ENCODE results near the gene BTRC.

Gene BTRC

GRCh38 chr10:101529207-101529606, 175.2 kb downstream of the BTRC start:
- H3K27me3 ChIP-seq (ENCODE audit: control insufficient read depth, insufficient read depth, low read length): no peaks in the 10 kb centered on the region
- no peak overlapping the region for H3K9ac ChIP-seq (ENCODE audit: low read depth, low read length)
- H3K4me1 ChIP-seq (ENCODE audit: control insufficient read depth, insufficient read depth, low read length): no peaks in the 10 kb centered on the region
- peaks cover 5% of the 10 kb centered on the region for H3K36me3 ChIP-seq (ENCODE audit: insufficient read depth, low read length)
- H3K4me2 ChIP-seq (ENCODE audit: low read length): no peak overlapping the region
- no peaks in the 10 kb centered on the region for H3K9me3 ChIP-seq (replicated peaks; ENCODE audit: low read length)
- H3K4me3 ChIP-seq (ENCODE audit: low read length): no peak overlapping the region

GRCh38 chr10:101529725-101530553, 176.0 kb downstream of the BTRC start:
- H3K4me3 ChIP-seq (ENCODE audit: low read length): no peak overlapping the region
- no peaks in the 10 kb centered on the region for H3K27me3 ChIP-seq (ENCODE audit: control insufficient read depth, insufficient read depth, low read length)
- H3K9me3 ChIP-seq (replicated peaks; ENCODE audit: low read length): no peaks in the 10 kb centered on the region
- no peak overlapping the region for H3K4me2 ChIP-seq (ENCODE audit: low read length)
- no peaks in the 10 kb centered on the region for H3K4me1 ChIP-seq (ENCODE audit: control insufficient read depth, insufficient read depth, low read length)
- H3K36me3 ChIP-seq (ENCODE audit: insufficient read depth, low read length): peaks cover 12% of the 10 kb centered on the region
- no peak overlapping the region for H3K9ac ChIP-seq (ENCODE audit: low read depth, low read length)

GRCh38 chr10:101535949-101536348, 182.0 kb downstream of the BTRC start:
- no peak overlapping the region for H3K4me3 ChIP-seq (ENCODE audit: low read length)

GRCh38 chr10:101536800-101537199, 182.8 kb downstream of the BTRC start:
- no peak overlapping the region for H3K4me3 ChIP-seq (ENCODE audit: low read length)
- H3K9ac ChIP-seq (ENCODE audit: low read depth, low read length): no peak overlapping the region
- peaks cover 15% of the 10 kb centered on the region for H3K36me3 ChIP-seq (ENCODE audit: insufficient read depth, low read length)
- no peaks in the 10 kb centered on the region for H3K9me3 ChIP-seq (replicated peaks; ENCODE audit: low read length)
- H3K27me3 ChIP-seq (ENCODE audit: control insufficient read depth, insufficient read depth, low read length): no peaks in the 10 kb centered on the region
- H3K4me1 ChIP-seq (ENCODE audit: control insufficient read depth, insufficient read depth, low read length): no peaks in the 10 kb centered on the region
- no peak overlapping the region for H3K4me2 ChIP-seq (ENCODE audit: low read length)

More at GRCh38 chr10:101535949-101536348, 182.0 kb downstream of the BTRC start:
- no peak overlapping the region for H3K9ac ChIP-seq (ENCODE audit: low read depth, low read length)
- H3K27me3 ChIP-seq (ENCODE audit: control insufficient read depth, insufficient read depth, low read length): no peaks in the 10 kb centered on the region
- no peak overlapping the region for H3K4me2 ChIP-seq (ENCODE audit: low read length)
- no peaks in the 10 kb centered on the region for H3K4me1 ChIP-seq (ENCODE audit: control insufficient read depth, insufficient read depth, low read length)
- H3K36me3 ChIP-seq (ENCODE audit: insufficient read depth, low read length): peaks cover 15% of the 10 kb centered on the region
- no peaks in the 10 kb centered on the region for H3K9me3 ChIP-seq (replicated peaks; ENCODE audit: low read length)

GRCh38 chr10:101538446-101538845, 184.5 kb downstream of the BTRC start:
- no peak overlapping the region for H3K9ac ChIP-seq (ENCODE audit: low read depth, low read length)
- H3K36me3 ChIP-seq (ENCODE audit: insufficient read depth, low read length): peaks cover 10% of the 10 kb centered on the region
- no peaks in the 10 kb centered on the region for H3K9me3 ChIP-seq (replicated peaks; ENCODE audit: low read length)
- H3K4me3 ChIP-seq (ENCODE audit: low read length): no peak overlapping the region
- H3K27me3 ChIP-seq (ENCODE audit: control insufficient read depth, insufficient read depth, low read length): no peaks in the 10 kb centered on the region
- no peaks in the 10 kb centered on the region for H3K4me1 ChIP-seq (ENCODE audit: control insufficient read depth, insufficient read depth, low read length)
- no peak overlapping the region for H3K4me2 ChIP-seq (ENCODE audit: low read length)

- Histone ChIP-seq H3K9me3 (replicated peaks; ENCODE audit: low read length) (no peaks in the 10 kb centered on the region), H3K36me3 (ENCODE audit: insufficient read depth, low read length) (peaks cover 3% of the 10 kb centered on the region), H3K9ac (ENCODE audit: low read depth, low read length) (no peak overlapping the region), H3K4me2 (ENCODE audit: low read length) (no peak overlapping the region), H3K27me3 (ENCODE audit: control insufficient read depth, insufficient read depth, low read length) (no peaks in the 10 kb centered on the region), H3K4me3 (ENCODE audit: low read length) (no peak overlapping the region), H3K4me1 (ENCODE audit: control insufficient read depth, insufficient read depth, low read length) (no peaks in the 10 kb centered on the region)
Measured at GRCh38 chr10:101545898-101546297, 191.9 kb downstream of the BTRC start.

GRCh38 chr10:101550965-101551364, 197.0 kb downstream of the BTRC start:
- no peak overlapping the region for H3K4me2 ChIP-seq (ENCODE audit: low read length)
- no peaks in the 10 kb centered on the region for H3K9me3 ChIP-seq (replicated peaks; ENCODE audit: low read length)
- peaks cover 22% of the 10 kb centered on the region for H3K36me3 ChIP-seq (ENCODE audit: insufficient read depth, low read length)
- H3K4me1 ChIP-seq (ENCODE audit: control insufficient read depth, insufficient read depth, low read length): no peaks in the 10 kb centered on the region
- H3K27me3 ChIP-seq (ENCODE audit: control insufficient read depth, insufficient read depth, low read length): no peaks in the 10 kb centered on the region
- no peak overlapping the region for H3K4me3 ChIP-seq (ENCODE audit: low read length)
- no peak overlapping the region for H3K9ac ChIP-seq (ENCODE audit: low read depth, low read length)

- H3K36me3 ChIP-seq (ENCODE audit: insufficient read depth, low read length): peaks cover 22% of the 10 kb centered on the region
- no peak overlapping the region for H3K4me2 ChIP-seq (ENCODE audit: low read length)
- H3K9ac ChIP-seq (ENCODE audit: low read depth, low read length): no peak overlapping the region
- no peaks in the 10 kb centered on the region for H3K9me3 ChIP-seq (replicated peaks; ENCODE audit: low read length)
- no peaks in the 10 kb centered on the region for H3K4me1 ChIP-seq (ENCODE audit: control insufficient read depth, insufficient read depth, low read length)
- no peak overlapping the region for H3K4me3 ChIP-seq (ENCODE audit: low read length)
- H3K27me3 ChIP-seq (ENCODE audit: control insufficient read depth, insufficient read depth, low read length): no peaks in the 10 kb centered on the region
Measured at GRCh38 chr10:101552442-101552841, 198.5 kb downstream of the BTRC start.

- no peak overlapping the region for H3K4me2 ChIP-seq (ENCODE audit: low read length)
- H3K4me1 ChIP-seq (ENCODE audit: control insufficient read depth, insufficient read depth, low read length): no peaks in the 10 kb centered on the region
- H3K27me3 ChIP-seq (ENCODE audit: control insufficient read depth, insufficient read depth, low read length): no peaks in the 10 kb centered on the region
- no peak overlapping the region for H3K9ac ChIP-seq (ENCODE audit: low read depth, low read length)
- H3K4me3 ChIP-seq (ENCODE audit: low read length): no peak overlapping the region
- no peaks in the 10 kb centered on the region for H3K9me3 ChIP-seq (replicated peaks; ENCODE audit: low read length)
- H3K36me3 ChIP-seq (ENCODE audit: insufficient read depth, low read length): peaks cover 16% of the 10 kb centered on the region
Measured at GRCh38 chr10:101557541-101557940, 203.6 kb downstream of the BTRC start.

- no peak overlapping the region for H3K4me2 ChIP-seq (ENCODE audit: low read length)
- peaks cover 5% of the 10 kb centered on the region for H3K27me3 ChIP-seq (ENCODE audit: control insufficient read depth, insufficient read depth, low read length)
- H3K9ac ChIP-seq (ENCODE audit: low read depth, low read length): no peak overlapping the region
- H3K4me3 ChIP-seq (ENCODE audit: low read length): no peak overlapping the region
- H3K4me1 ChIP-seq (ENCODE audit: control insufficient read depth, insufficient read depth, low read length): no peaks in the 10 kb centered on the region
- H3K9me3 ChIP-seq (replicated peaks; ENCODE audit: low read length): no peaks in the 10 kb centered on the region
- peaks cover 10% of the 10 kb centered on the region for H3K36me3 ChIP-seq (ENCODE audit: insufficient read depth, low read length)
Measured at GRCh38 chr10:101558204-101558603, 204.2 kb downstream of the BTRC start.

- Histone ChIP-seq H3K9ac (ENCODE audit: low read depth, low read length) (no peak overlapping the region), H3K9me3 (replicated peaks; ENCODE audit: low read length) (no peaks in the 10 kb centered on the region), H3K36me3 (ENCODE audit: insufficient read depth, low read length) (peaks cover 4% of the 10 kb centered on the region), H3K4me3 (ENCODE audit: low read length) (no peak overlapping the region), H3K27me3 (ENCODE audit: control insufficient read depth, insufficient read depth, low read length) (peaks cover 5% of the 10 kb centered on the region), H3K4me1 (ENCODE audit: control insufficient read depth, insufficient read depth, low read length) (no peaks in the 10 kb centered on the region), H3K4me2 (ENCODE audit: low read length) (no peak overlapping the region)
Measured at GRCh38 chr10:101558671-101559595, 205.0 kb downstream of the BTRC start.
